ENCODE data around the gene PPP2R2D.

The PPP2R2D gene

DNA sequence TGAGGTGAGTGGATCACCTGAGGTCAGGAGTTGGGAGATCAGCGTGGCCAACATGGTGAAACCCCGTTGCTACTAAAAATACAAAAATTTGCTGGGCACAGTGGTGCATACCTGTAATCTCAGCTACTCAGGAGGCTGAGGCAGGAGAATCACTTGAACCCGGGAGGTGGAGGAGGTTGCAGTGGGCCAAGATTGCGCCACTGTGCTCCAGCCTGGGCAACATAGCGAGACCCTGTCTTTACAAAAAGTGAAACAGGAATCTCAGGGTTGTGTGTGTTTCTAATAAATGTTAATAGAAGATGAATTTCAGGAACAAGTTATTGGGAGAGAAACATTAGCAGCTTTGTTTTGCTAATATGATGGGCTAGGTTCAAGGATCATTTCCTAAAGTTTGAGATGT, 19.9 kb downstream of the PPP2R2D start:
- no peak overlapping the region for H3K4me3 ChIP-seq (ENCODE audit: low read length)
- no peak for DNase-seq (ENCODE audit: low read depth, low spot score)

DNA sequence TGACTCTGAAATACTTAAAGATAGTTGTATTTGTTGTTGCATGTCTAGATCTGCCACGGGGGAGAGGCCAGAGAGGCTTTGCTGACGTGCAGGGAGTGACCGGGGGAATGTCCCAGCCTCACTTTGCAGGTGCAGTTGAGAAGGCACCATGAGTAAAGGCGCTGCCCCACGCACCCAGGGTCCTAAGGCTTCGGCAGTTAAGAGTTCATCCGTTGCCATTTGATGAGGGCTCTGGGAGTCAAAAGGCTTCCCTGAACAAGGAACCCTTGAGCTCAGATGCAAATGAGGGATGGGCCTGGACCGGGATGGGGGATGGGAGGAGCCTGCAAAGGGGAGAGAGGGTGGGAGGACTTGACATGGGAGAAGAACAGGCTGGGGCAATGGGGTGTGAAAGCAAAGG, 20.4 kb downstream of the PPP2R2D start:
- DNase-seq (ENCODE audit: low read depth, low spot score): no peak

DNA sequence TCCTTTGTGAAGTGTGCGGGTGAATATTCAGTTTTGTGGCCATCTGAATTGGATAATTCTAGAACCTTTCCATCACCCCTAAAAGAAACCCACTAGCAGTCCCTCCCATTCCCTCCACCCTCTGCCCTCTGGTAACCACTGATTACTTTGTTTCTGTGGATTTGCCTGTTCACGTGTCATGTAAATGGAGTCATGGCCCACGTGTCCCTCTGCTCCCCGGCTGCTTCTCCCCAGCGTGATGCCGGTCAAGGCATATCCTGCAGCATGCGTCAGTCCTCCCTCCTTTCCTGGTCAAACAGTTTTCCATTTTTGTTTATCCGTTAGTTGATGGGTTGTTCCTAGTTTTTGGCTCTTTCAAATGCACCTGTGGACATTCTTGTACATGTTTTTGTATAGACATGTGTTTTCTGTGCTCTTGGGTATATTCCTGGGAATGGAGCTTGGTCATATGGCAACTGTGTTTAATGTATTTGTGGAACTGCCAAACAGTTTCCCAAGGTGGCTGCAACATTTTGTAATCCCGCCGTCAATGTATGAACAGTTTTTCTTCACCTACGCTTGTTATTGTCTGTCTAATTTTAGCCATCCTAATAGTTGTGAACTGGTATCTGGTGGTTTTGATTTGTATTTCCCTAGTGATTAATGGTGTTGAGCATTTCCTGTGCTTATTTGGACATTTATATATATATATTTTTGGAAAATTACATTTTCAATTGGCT, 22.4 kb downstream of the PPP2R2D start:
- no peak for DNase-seq (ENCODE audit: low read depth, low spot score)

More for the DNA sequence above, 20.4 kb downstream of the PPP2R2D start:
- H3K4me3 ChIP-seq (ENCODE audit: low read length): no peak overlapping the region

DNA sequence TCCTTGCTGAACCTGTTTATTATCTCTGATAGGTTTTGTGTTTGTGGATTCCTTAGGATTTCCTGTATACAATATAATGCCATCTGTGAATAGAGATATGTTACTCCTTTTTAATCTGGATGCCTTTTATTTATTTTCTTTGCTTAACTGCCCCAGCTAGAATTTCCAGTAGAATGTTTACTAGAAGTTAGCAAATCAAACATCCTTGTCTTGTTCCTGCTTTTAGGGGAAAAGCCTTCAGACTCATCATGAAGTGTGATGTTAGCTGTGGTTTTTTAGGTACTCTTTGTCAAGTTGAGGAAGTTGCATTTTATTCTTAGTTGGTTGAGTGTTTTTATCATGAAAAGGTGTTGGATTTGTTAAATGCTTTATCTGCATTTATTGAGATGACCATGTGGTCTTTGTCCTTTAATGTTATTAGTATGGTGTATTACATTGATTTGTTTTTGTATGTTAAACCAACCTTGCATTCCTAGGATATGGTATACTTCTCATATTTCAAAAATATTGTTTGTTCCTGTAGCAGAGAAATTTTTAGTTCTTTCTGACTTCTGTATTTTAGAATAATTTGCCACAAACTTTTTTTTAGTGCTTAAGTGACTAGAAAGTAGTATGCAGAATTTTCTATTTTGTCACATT, 24.3 kb downstream of the PPP2R2D start:
- DNase-seq (ENCODE audit: low read depth, low spot score): no peak
- H3K4me3 ChIP-seq (ENCODE audit: low read length): no peak overlapping the region

More for the DNA sequence above, 22.4 kb downstream of the PPP2R2D start:
- no peak overlapping the region for H3K4me3 ChIP-seq (ENCODE audit: low read length)

DNA sequence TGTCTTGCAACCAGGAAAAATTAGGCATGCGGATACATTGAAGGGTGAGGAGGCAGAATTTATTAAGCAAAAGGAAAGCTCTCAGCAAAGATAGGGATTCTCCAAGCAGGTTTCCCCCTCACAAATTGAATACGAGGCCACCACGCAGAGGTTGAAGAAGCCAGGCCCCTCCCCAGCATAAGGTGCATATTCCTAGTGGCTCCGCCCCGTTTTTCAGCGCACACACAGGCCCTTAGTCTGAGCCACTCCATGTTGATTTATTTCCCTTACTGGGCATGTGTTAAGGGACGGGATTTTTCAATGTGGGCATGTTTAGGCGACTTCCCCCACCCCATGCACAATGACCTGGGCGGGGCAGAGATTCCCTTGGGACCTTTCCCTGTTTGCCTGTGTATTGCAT, 24.9 kb downstream of the PPP2R2D start:
- H3K4me3 ChIP-seq (ENCODE audit: low read length): no peak overlapping the region
- no peak for DNase-seq (ENCODE audit: low read depth, low spot score)

DNA sequence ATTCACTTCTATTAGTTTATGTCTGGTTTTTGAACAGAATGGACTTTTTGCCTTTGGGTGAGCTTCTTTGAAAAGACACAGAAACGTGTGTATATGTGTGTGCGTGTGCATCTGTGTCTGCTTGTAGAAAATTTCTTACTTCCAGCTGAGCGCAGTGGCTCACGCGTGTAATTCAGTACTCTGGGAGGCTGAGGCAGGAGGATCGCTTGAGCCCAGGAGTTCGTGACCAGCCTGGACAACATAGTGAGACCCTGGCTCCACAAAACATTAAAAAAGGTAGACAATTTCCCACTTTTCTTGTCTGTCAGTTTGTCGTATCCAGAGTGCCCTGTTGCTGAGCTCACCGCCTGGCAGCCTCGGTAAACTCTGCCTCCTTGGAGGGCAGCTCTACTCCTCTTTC, 25.4 kb downstream of the PPP2R2D start:
- no peak for DNase-seq (ENCODE audit: low read depth, low spot score)
- H3K4me3 ChIP-seq (ENCODE audit: low read length): no peak overlapping the region

DNA sequence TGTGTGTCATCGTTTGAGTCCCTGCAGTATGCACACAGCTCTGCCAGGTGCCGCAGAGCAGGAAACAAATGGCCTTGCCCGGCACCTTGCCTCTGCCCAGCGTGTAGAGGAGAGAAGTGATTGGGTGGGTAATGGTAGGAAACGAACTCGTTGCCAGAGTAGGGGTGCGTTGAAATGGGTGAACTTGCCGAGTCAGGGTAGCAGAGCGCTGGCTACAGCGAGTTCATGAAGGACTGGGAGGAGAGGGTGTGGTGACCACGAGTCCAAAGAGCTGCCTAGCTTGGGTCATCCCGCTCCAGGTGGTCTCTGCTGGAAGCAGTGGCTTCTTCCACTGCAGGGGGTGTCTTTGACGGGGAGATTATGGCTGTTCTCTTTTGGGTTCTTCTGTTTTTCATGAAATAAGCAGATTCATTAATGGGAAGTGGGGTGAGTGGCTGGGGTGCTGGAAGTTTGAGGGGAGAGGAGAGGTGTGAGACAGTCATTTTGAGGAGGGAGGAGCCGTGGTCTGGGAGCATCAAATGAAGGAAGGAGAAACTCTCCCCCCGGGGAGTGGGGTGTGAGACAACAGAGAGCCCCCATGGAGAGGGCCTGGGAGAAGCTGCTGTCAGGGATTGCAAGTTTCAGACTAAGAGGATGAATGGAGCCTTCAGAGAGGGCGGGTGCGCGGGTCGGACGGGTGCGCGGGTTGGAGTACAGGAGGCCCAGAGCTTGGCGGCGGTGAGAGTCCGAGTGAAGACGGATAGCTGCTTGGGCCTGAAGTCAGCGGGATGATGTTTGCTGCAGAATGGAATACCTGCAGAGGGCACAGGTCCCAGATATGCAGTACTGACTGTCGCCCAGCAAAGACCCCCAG, 26.2 kb downstream of the PPP2R2D start:
- DNase-seq (ENCODE audit: low read depth, low spot score): no peak
- no peak overlapping the region for H3K4me3 ChIP-seq (ENCODE audit: low read length)

DNA sequence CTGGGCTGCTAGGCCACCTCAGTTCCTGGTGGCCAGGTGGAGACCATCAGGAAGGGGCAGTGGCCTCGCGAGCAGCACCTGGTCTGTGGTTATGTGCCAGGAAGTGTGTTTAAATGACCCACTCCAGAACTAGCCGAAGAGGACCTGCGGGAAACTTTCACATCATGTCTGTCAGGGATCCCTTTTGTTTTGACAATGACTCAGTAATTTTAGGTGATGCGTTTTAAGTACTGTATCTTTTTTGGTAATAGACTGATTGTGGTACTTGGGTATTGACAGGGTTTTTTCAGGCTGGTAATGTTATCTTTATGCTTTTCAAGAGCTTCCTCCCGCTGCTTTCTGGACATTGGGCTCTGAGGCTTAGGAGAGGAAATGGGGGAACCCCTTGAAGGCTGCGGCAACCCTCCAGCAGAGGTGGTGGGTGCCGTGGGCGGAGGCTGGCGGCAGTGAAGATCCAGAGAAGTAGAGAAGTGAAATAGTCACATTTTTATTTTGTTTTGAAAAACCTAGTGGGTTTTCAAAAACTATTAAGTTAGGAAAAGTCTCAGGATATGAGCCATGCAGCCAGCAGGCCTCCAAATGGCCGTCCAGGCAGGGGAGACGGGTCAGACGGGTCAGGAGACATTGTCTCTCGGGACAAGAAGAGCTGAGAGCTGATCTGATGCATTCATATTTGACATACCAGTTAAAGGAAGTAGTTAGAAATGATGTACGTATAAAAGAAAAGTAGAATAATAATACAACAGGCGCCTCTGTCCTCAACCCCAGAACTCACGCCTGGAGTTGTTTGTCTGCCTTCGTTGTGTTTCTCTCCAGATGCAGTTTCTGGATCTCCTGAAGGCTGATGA, 27.7 kb downstream of the PPP2R2D start:
- DNase-seq (ENCODE audit: low read depth, low spot score): no peak
- H3K4me3 ChIP-seq (ENCODE audit: low read length): no peak overlapping the region

DNA sequence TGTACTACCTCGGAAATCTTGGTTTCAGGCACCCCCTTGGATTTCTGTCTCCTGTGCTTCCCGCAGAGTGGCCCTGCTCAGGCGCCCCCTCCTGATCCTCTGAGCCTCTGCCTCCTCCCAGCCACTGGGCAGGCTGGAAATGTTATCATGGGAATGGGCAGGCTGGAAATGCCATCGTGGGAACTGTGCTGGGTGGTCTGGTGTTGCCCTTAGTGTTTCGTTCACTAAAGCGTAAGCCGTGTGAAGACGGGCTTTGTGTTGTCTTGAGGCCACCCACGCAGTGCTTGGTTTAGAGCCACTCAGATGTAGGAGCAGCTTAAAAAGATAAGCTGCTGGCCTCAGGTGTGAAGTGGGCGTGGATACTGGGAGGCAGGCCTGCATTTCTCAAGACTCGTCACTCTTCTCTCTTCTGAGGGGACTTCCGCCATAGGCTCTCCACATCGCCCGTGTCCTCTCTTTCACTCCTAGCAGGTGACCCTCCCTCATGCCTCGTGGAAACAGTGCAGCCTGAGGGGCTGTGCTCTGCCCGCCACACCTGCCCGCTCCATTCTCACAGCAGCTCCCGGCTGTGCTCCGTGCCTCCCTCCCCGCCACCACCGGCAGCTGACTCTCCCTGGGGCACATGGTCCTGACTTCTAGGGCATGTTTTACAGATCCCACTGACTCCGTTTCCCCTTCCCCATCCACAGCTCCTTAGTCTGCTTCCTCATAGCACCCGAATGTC, 28.5 kb downstream of the PPP2R2D start:
- no peak for DNase-seq (ENCODE audit: low read depth, low spot score)
- H3K4me3 ChIP-seq (ENCODE audit: low read length): no peak overlapping the region

DNA sequence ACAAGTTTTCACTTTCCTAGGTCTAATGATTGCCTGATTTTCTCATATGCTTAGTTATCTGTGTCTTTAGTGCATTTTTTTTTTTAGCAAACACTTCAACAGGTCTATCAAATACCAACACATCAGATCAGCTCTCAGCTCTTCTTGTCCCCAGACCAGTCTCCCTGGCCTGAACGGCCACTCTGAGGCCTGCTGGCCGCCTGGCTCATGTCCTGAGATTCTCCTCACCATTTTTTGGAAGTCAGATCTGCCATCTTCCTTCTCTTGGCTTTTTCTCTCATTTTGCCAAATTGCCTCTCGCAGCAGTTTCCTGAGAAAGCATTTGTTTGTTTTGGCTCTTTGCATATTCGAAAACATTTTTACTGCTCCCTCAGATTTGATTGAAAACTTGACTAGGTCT, 29.3 kb downstream of the PPP2R2D start:
- no peak overlapping the region for H3K4me3 ChIP-seq (ENCODE audit: low read length)
- no peak for DNase-seq (ENCODE audit: low read depth, low spot score)

DNA sequence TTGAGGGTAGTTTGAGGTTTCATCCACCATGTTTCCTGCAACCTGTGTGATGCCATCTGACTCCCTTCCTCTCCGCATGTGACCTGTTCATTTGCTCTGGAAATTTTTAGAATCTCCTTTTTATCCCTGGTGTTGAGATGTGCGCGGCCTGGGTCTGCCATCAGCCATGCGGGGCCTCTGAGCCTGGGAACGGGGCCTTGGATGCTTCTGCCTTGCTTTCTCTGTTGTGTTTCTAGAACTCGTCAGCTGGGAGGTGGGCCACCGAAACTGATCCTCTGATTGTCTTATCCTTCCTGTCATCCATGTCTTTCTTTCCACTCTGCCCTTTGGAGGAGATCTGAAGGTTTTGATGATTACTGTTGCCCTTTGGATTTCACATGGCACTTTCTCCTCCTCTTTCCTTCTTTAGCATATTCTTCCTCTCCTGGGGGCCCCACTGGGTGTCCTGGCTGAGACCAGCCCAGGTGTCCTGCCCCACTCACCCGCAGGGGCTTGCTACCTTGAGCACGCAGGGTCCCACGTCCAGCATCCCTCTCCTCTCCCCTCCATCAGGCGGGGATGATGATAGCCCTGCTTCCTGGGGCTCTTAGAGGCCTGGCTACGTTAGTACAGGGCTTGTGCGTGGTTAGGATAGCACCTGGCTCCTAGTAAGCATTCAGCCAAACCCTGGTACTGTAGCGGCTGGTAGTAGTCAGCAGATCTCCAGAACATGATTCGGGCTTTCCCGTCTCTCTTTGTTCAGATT, 29.9 kb downstream of the PPP2R2D start:
- no peak for DNase-seq (ENCODE audit: low read depth, low spot score)
- no peak overlapping the region for H3K4me3 ChIP-seq (ENCODE audit: low read length)

DNA sequence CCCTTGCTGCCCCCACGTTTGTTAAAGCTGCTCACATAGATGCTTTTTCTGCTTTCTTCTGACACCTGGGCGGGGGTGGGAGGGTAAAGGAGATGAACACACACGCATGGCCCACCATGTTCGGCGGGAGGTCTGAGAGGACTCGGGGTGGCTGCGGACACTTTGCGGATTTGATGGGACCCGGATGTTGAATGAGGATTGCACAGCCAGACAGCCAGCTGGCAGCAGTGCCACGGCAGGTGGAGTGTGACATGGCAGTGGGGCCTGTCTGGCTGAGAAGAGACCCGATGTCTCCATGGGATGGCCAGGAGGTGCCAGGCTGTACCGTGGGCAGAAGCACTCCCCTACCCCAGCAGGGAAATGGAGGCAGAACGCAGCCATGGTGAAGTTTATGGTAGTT, 31.2 kb downstream of the PPP2R2D start:
- no peak overlapping the region for H3K4me3 ChIP-seq (ENCODE audit: low read length)
- no peak for DNase-seq (ENCODE audit: low read depth, low spot score)

DNA sequence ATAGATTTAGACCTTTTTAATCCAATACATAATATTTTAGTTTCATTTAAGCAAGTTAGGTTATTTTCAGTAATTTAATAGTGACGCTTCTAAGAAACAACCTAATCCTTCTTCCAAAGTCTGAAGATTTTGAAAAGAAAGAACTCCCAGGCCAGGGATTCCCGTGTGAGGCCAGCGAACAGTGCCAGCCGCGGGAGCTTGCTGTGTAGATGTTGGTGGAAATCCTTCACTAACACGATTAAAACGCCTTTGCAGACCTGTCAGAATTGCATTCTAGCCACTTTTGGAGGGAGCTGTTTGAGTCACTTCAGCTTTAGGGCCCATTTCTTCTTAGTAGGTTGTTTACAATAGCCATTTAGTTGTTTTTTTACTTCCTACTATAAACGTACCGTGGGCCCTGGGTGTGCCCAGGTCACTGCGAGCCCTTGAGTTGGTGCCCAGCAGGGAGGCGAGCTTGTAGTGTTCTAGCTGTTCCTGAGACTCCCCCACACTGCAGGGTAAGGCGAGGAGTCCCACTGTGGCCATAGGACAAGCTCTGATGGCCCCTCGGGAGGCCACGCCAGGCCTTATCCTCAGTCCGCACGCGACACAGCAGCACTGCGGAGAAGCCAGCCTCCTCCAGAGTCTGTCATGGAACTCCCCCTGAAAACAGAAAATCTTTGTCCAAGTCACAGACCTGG, 32.3 kb downstream of the PPP2R2D start:
- no peak for DNase-seq (ENCODE audit: low read depth, low spot score)
- no peak overlapping the region for H3K4me3 ChIP-seq (ENCODE audit: low read length)

DNA sequence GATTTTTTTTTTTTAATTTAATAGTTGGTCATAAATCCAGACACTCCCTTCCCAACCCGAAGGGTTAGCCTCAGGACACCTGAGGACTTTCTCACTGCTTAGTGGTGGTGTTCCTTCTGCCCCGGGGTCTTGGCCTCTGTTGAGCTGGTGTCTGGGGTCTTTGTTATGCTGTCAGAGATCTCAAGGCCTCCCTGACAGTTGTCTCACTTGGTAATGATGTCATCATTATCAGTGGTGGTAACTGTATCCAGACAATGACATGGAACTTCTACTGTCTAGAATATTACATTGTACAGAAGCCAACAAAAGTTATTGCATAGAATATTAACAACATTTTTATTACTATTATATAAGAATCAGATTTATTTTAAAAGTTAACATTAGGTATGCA, 32.9 kb downstream of the PPP2R2D start:
- H3K4me3 ChIP-seq (ENCODE audit: low read length): no peak overlapping the region

DNA sequence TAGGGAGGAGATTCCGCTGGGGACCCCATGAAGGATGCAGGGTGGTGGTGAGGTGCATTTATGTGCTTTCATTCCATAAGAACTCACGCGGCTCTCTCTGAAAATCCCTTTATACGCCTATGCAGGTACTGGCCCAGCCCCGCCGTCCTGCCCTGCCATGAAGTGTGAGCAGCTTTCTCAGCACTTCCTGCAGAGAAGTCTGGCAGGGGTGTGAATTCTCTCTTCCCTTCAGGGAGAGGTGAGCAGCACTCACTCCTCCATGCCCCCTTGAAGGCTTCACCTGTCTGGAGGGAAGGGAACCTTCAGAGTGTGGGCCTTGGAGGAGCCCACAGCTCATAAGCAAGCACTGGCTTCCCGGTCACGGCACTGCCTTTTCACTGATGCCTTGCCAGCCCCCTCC, 34.0 kb downstream of the PPP2R2D start:
- no peak overlapping the region for H3K4me3 ChIP-seq (ENCODE audit: low read length)
- DNase-seq (ENCODE audit: low read depth, low spot score): no peak

More for the DNA sequence above, 32.9 kb downstream of the PPP2R2D start:
- DNase-seq (ENCODE audit: low read depth, low spot score): no peak

DNA sequence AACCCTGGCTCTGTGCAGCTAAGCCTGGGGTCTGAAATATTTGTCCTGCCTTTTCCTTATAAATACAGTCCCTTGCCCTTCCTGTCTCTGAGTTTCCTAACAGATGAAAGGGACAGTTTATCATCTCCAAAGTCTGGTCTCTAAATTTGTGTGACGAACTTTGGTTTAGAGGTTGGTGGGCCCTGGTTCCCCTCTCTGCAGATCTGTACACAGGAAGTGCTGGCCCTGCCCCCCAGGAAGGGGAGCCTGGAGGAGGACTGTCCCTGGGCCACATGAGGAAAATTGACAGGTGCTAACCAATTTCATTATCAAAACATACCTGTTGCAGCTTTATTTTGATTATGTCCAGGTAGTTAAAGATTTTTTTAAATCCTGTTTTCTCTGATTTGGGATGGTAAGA, 34.5 kb downstream of the PPP2R2D start:
- DNase-seq (ENCODE audit: low read depth, low spot score): no peak
- H3K4me3 ChIP-seq (ENCODE audit: low read length): no peak overlapping the region

DNA sequence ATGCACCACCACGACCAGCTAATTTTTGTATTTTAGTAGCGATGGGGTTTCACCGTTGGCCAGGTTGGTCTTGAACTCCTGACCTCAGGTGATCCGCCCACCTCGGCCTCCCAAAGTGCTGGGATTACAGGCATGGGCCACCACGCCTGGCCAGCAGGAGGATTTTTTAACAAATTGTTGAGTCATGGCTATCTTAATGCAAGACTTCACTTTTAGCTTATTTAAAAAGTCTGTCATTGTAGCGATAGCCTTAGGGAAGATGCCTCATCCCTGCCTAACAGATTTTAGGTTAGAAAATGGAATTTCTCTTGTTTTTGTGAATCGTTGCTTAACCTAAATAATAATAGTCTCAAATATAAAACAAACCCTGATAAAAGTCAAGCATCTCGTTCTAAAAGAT, 35.5 kb downstream of the PPP2R2D start:
- no peak overlapping the region for H3K4me3 ChIP-seq (ENCODE audit: low read length)
- DNase-seq (ENCODE audit: low read depth, low spot score): no peak

Data from Jurkat, Clone E6-1 (cell line).